ENCODE data around the gene TSEN15.
"Not testable (repeated sequence)": the region's sequence is repeated elsewhere in the genome, so short reads cannot be mapped to it uniquely, and the experiment has no call there.

Gene TSEN15

GRCh38 chr1:184082541-184083415 is 31.2 kb downstream of the TSEN15 start:
- DNase-seq, result no peak
- in situ Hi-C loops (cut with MboI; ENCODE audit: low pct_unique_long_range_greater_than_20kb, low sequenced_read_pairs), result loop anchor here (25.0 kb wide), 2 partner anchors 130 to 580 kb away; no protein-coding TSS in a partner anchor

GRCh38 chr1:184085667-184086066 is 34.1 kb downstream of the TSEN15 start:
- in situ Hi-C loops (cut with MboI; ENCODE audit: low pct_unique_long_range_greater_than_20kb, low sequenced_read_pairs), result loop anchor here (25.0 kb wide), 2 partner anchors 127 to 577 kb away; no protein-coding TSS in a partner anchor
- DNase-seq, result no peak

DNA sequence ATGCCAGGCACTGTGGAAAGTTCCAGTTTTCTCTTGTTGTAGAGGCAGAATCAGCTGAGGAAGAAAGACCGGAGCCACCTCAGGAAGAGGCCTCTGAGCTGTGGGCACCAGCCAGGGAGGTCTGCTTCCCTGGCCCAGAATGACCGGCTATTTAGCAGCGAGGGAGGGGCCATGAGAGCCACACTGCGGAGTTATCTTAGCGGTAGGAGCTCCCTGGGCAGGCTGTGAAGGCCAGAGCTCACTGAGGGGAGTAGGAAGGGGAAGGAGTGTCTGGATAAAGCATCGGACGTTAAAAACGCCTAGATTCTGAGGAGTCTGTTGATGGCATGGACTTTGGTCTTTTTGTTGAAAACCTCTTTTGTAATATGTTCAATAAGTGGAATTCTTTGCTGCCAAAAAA is 36.5 kb downstream of the TSEN15 start:
- in situ Hi-C loops (cut with MboI; ENCODE audit: low pct_unique_long_range_greater_than_20kb, low sequenced_read_pairs), result loop anchor here (25.0 kb wide), 2 partner anchors 124 to 574 kb away; no protein-coding TSS in a partner anchor
- DNase-seq, result no peak

- DNase-seq, result no peak
- in situ Hi-C loops (cut with MboI; ENCODE audit: low pct_unique_long_range_greater_than_20kb, low sequenced_read_pairs), result loop anchor here (25.0 kb wide), 2 partner anchors 119 to 569 kb away; no protein-coding TSS in a partner anchor
Observed at GRCh38 chr1:184093071-184093470, 41.5 kb downstream of the TSEN15 start.

DNA sequence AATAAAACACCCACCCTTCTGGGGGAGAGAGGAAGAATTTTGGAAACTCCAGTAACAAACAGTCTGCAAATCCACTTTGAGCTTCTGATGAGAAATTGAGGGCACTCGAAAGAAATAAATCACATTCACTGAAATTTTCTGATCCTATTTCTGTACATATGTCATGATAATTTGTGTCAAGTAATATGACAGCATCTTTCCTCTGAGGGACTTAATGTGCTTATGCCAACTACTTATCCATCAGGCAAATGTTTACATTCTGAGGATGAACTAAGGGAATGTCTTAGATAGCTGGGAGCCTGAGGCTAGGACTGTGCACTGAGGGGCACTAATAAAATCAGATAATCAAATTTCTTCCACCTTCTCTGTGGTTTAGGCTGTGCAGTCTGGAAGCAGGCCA is 44.5 kb downstream of the TSEN15 start:
- in situ Hi-C loops (cut with MboI; ENCODE audit: low pct_unique_long_range_greater_than_20kb, low sequenced_read_pairs), result loop anchor here (25.0 kb wide), 2 partner anchors 116 to 566 kb away; no protein-coding TSS in a partner anchor
- DNase-seq, result no peak

GRCh38 chr1:184096580-184096979 is 45.0 kb downstream of the TSEN15 start:
- in situ Hi-C loops (cut with MboI; ENCODE audit: low pct_unique_long_range_greater_than_20kb, low sequenced_read_pairs), result loop anchor here (25.0 kb wide), 2 partner anchors 116 to 566 kb away; no protein-coding TSS in a partner anchor
- not testable (repeated sequence) for DNase-seq

DNA sequence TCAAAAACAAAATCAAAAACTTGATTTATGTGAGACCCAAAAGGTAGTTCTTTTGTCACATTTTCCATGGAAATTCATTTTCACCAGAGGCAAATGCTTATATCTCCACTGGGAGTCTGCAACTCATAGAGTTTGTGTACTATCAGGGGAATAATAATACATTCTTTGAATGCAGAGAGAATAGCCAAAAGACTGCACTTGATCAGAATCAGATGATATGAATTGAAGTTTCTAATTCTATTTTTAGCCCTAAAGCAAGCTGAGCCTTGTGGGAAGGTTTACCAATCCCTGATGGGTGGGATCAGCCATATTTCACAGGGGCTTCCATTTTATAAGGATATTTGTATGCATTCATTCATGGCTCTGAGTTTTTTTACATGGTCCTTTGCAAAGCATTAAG is 49.6 kb downstream of the TSEN15 start:
- in situ Hi-C loops (cut with MboI; ENCODE audit: low pct_unique_long_range_greater_than_20kb, low sequenced_read_pairs), result no loop called here
- no peak for DNase-seq

- in situ Hi-C loops (cut with MboI; ENCODE audit: low pct_unique_long_range_greater_than_20kb, low sequenced_read_pairs), result no loop called here
- no peak for DNase-seq
Observed at GRCh38 chr1:184101571-184101970, 50.0 kb downstream of the TSEN15 start.

DNA sequence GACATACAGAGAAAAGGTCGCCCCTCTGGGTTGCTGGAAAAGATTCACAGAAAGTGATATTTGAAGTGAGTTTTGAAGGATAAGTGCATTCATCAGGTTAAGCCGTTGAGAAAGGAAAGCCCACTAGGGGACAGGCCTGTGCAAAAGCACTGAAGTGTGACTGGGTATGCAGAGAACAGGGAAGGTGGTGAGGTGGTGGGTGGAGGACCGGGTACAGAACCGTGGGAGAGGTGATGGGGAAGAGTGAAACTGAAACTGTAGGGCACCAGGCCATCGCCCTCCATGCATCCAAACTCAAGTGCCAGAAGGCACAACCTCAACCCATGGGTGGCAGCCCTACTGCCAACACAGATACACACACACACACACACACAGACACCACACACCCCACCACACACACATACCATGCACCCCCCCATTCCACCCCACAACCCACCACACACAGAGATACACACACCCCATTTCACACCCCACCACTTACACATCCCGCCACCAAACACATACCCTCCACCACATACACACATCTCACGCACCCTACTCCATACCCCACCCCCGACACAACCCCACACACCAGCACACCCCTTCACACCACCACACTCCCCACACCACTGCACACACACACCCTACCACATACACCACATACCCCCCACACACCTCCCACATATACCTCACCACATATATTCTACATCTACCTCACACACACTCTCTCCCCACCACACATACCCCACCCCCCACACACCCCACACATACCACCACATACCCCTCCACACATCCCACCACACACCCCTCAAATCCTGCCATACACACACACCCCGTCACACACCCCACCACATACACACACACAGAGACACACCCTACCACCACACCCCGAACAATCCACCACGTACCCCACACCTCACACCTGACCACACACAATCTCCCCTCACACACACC is 59.0 kb downstream of the TSEN15 start:
- in situ Hi-C loops (cut with MboI; ENCODE audit: low pct_unique_long_range_greater_than_20kb, low sequenced_read_pairs), result no loop called here
- DNase-seq, result peak; percentile 5

DNA sequence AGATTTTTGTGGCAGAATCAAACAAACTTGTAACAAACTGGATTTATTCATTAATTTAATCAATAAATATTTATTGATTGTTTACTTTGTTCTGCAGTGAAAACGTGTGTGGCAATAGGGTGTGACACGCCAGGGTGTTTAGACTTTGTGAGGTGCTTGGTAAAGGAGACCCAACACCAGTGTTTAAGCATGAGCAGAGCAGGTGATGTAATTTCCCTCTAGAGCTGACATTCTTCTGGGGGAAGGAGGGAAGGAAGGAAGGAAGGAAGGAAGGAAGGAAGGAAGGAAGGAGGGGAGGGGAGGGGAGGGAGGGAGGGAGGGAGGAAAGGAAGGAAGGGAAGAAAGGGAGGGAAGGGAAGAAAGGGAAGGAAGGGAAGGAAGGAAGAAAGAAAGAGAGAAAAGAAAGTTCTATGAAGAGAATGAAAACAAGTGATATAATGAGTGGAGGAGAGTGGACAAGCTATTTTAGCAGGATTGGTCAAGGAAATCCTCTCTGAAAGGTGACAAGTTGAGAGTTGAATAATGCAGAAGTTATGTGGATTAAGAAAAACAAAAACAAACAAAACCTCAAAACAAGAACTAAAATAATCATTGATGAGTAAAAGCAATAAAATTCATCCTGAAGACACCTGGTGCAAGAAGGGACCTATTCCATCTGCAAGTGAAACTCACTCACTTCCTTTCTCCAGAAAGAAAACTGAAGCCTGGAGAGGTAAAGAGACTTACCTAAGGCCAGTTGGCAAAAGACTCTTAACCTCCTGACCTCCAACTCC is 60.8 kb downstream of the TSEN15 start:
- DNase-seq, result no peak
- in situ Hi-C loops (cut with MboI; ENCODE audit: low pct_unique_long_range_greater_than_20kb, low sequenced_read_pairs), result no loop called here

- peak; percentile 2 for DNase-seq
- in situ Hi-C loops (cut with MboI; ENCODE audit: low pct_unique_long_range_greater_than_20kb, low sequenced_read_pairs), result no loop called here
Observed at GRCh38 chr1:184113251-184113650, 61.7 kb downstream of the TSEN15 start.

DNA sequence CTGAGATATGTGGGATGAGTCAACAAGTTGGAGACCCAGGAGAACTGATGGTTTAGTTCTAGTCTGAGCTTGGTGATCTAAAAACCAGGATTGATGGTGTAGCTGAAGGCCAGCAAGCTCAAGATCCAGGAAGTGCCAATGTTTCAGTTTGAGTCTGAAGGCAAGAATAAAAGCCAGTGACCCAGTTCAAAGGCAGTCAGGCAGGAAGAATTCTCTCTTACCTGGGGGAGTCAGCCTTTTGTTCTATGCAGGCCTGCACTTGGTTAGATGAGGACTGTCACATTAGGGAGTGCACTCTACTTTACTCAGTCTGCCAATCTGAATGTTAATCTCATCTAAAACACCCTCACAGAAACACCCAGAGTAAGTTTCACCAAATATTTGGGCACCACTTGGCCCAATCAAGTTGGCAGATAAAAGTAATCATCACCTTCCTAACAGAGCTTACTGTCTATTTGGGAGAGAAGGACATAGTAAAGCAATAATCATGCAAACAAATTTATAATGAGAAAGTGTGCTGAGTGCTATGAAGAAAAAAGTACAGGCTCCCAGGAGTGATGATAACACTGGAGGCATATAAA is 63.4 kb downstream of the TSEN15 start:
- in situ Hi-C loops (cut with MboI; ENCODE audit: low pct_unique_long_range_greater_than_20kb, low sequenced_read_pairs), result no loop called here
- no peak for DNase-seq

DNA sequence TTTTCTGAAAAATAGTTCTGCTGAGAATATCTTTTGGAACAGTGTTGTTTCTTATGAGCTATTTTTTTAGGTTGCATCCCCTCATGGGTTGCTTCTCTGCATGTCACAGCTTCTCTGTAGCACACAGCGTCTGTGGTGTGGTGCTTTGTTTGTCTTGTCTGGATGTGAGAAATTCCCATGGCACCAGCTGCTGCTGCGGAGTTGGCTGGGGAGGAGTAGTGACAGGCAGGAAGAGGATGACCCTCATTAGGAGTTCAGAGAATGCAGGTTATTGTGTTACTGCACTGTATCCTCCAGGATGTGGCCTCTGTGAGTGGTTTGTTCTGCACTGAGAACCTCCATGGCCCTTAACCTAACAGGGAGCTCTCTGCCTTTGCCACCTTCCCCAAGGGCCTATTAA is 64.8 kb downstream of the TSEN15 start:
- no peak for DNase-seq
- in situ Hi-C loops (cut with MboI; ENCODE audit: low pct_unique_long_range_greater_than_20kb, low sequenced_read_pairs), result no loop called here

- DNase-seq, result no peak
- in situ Hi-C loops (cut with MboI; ENCODE audit: low pct_unique_long_range_greater_than_20kb, low sequenced_read_pairs), result no loop called here
Observed at GRCh38 chr1:184118046-184118445, 66.5 kb downstream of the TSEN15 start.

All from KBM-7 (cell line).